Omental fat pad (tissue), 4 donors: ENCODE results near the gene ASCC1. TPM values are rescaled to one million over a fixed set of nuclear protein-coding genes. Genes with fewer than 3 reads are reported as not detected.
"Not testable (repeated sequence)": the region's sequence is repeated elsewhere in the genome, so short reads cannot be mapped to it uniquely, and the experiment has no call there.

Experiments
- ATAC-seq: fragments of 150-250 bp; one replicate; pipeline ENCODE4 v1.9.1; 2016; ENCODE audit warnings: mild to moderate bottlenecking, moderate library complexity; ENCODE audit not compliant: low FRiP score
- DNase-seq: peaks from one replicate; pipeline ENCODE4 v3.0.0-alpha.2; 2019; ENCODE audit warnings: low spot score
- total RNA-seq, 4 donors: library from RNA; depleted of rRNA; stranded (reverse); fragments of >200 nt; gene quantifications; one replicate each; pipeline ENCODE4 v1.1.0, GENCODE V29; 2016
- TF ChIP-seq, protein P1 (sequence below), 3 donors: fragments of 450-650 bp; IDR thresholded peaks; one replicate each; pipeline ENCODE4 v1.5.1; 2016 to 2017; ENCODE audit warnings: antibody characterized with exemption in 3 of 3, mild to moderate bottlenecking in 3 of 3, moderate library complexity in 2 of 3

ASCC1 gene
- total RNA-seq, 4 donors from 2014 or later = 21.3 to 34.5 (median 26.3) TPM

DNA sequence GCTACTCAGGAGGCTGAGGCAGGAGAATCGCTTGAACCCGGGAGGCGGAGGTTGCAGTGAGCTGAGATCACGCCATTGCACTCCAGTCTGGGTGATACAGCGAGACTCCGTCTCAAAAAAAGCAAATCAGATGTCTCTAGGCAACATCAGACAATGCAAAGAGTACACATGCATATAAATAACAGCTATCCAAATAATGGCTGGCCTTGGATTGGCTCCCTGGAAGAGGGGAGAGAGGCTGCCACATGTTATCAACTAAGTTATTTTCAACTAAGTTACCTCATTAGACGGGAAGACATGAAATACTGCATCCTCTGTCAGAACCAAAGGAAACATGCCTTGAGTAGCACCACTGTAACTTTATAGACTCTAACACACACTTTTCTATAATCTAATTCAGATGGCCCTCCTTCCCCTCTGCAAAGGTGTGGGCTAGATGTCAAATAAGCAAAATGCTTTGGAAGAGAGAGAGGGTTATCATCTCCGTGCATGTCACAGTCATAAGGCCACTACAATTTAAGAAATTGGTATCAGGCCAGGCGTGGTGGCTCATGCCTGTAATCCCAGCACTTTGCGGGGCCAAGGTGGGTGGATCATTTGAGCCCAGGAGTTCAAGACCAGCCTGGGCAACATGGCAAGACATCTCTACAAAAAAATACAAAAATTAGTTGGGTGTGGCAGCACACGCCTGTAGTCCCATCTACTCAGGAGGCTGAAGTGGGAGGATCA is 105.2 kb downstream of the ASCC1 start:
- TF ChIP-seq, protein P1, sequence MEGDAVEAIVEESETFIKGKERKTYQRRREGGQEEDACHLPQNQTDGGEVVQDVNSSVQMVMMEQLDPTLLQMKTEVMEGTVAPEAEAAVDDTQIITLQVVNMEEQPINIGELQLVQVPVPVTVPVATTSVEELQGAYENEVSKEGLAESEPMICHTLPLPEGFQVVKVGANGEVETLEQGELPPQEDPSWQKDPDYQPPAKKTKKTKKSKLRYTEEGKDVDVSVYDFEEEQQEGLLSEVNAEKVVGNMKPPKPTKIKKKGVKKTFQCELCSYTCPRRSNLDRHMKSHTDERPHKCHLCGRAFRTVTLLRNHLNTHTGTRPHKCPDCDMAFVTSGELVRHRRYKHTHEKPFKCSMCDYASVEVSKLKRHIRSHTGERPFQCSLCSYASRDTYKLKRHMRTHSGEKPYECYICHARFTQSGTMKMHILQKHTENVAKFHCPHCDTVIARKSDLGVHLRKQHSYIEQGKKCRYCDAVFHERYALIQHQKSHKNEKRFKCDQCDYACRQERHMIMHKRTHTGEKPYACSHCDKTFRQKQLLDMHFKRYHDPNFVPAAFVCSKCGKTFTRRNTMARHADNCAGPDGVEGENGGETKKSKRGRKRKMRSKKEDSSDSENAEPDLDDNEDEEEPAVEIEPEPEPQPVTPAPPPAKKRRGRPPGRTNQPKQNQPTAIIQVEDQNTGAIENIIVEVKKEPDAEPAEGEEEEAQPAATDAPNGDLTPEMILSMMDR (IDR thresholded peaks at IDR 0.05) = no peak
- DNase-seq (no peak), ATAC-seq (no peak)

DNA sequence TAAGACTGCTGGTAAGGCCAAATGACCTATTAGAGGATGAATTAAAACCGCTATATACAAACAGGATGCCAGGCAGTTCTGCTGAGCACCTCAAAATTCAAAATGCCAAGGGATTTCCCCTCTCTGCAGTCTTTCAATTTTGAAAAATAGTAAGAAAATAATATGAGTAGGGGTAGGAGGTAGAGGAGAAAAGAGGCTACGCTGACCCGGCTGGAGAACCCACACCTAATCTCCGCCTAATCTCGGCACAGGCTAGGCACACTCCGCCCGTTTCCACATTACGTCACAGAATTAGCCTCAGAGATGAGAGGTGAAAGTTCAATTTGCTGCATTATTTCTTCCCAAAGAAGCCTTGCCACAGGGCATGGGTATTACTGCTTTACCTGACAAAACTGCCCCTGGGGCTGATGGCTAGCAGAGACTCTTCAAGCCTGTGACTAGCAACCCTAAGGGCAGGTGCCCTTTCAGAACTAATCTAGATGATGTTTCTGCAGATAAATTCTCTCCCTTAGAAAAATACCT is 106.4 kb downstream of the ASCC1 start:
- DNase-seq = no peak
- TF ChIP-seq, protein P1 (IDR thresholded peaks at IDR 0.05) = no peak

DNA sequence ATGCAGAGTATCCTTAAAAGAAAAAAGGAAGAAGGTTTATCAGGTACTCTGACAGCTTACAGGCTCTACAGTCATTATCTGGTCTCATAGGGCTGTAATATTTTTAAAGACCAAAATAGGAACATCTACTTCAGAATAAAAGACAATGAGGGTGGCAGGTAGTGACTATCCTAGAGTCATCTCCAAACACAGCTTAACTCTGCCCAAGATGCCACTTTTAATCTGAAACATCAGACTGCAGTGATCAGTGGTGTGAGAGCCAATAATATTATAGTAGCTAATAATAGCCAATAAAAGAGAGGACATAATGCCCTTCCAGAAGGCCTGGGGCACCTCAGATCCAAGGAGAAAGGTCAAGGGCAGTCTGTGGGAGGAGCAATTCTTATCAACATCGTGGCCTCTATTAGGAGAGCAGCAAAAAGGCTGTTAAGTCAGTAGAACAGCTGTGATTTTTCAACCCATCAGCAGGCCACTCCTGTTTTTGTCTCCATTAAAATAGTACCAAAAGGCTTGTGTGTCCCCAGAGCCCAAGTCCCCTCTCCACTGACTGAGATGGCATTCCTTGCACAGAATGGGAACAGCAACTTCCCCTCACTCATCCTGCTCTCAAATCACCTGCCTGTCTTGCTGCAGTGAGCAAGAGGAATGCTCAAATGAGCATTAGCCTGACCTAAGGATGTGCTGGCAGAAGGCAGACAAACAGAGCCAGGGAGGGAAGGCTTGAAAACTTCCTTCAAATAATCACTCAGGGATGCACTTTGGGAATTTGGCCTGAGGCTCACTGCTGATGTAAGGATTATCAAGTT is 107.0 kb downstream of the ASCC1 start:
- ATAC-seq (no peak), DNase-seq (no peak)
- TF ChIP-seq, protein P1 (IDR thresholded peaks at IDR 0.05) = no peak

More for the DNA sequence above, 106.4 kb downstream of the ASCC1 start:
- ATAC-seq = no peak

DNA sequence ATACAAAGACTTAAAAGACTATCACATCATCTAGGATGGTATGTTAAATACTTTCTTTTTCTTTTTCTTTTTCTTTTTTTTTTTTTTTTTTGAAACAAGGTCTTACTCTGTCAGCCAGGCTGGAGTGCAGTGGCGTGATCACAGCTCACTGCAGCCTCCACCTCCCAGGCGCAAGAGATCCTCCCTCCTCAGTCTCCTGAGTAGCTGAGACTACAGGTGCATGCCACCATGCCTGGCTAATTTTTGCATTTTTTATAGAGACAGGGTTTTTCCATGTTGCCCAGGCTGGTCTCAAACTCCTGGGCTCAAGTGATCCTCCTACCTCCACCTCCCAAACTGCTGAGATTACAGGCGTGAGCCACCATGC is 108.1 kb downstream of the ASCC1 start:
- not testable (repeated sequence) for ATAC-seq, DNase-seq

DNA sequence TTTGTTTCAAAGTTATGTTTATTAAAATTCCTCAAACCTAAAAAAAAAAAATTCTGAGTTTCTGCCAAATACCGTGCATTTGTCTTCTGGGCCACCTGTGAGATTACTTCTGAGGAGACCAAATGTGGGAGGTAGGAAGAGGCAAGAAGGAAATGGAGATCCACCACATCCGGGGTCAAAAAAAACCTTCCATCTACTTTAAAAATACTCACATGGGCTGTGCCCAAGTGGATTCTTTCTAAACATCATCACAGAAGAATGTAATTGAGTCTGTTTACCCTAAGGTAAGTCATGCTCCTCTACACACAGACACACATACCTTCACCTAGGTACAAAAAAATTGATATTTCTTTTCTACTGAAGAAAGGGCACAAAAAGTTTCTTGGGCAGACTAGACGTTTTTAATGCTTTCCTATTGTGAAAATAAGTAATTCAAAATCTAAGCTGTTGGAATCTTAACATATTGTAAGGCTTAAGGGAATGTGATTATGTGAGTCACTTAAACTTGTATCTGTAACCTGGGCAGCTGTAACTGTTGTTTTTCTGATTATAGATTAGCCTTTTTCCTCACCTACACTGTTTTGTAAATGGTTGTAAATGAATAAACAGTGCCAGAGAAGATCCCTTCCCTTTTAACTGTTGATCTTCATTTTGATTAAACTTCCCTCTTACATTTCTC is 108.6 kb downstream of the ASCC1 start:
- TF ChIP-seq, protein P1 (IDR thresholded peaks at IDR 0.05) = no peak
- DNase-seq (no peak), ATAC-seq (no peak)

DNA sequence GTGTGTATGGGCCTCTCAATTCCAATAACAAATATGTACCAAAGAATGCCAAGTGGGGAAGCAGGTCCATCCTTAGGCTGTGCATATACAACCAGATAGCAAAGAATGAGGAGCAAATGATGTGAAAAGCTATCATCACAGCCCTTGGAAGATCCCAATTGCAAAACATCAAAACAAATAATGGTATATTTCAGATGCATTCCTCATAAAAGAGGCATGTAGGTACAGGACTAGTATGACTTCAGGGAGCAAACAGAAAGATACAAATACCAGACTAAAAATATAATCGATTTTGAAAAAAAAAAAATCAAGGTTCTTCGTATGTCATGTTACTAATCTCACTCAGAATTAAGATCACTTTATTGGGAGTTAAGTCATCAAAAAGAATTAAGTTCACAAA is 109.2 kb downstream of the ASCC1 start:
- TF ChIP-seq, protein P1 (IDR thresholded peaks at IDR 0.05) = no peak
- no peak for ATAC-seq

More for the DNA sequence above, 109.2 kb downstream of the ASCC1 start:
- no peak for DNase-seq
